Astrocyte (in vitro differentiated cells and primary cell): ENCODE results near the gene SMAD3. TPM values are rescaled to one million over a fixed set of nuclear protein-coding genes. Genes with fewer than 3 reads are reported as not detected.

Source experiments
- DNase-seq: peaks from one replicate; pipeline ENCODE4 v3.0.0-alpha.2; 2010; ENCODE audit warnings: low read depth
- FAIRE-seq: peaks from 2 replicates; lab custom pipeline; 2011; peaks lifted over from hg19 to GRCh38; lab: Jason Lieb, UNC
- H2AFZ ChIP-seq: 2 replicates; pipeline ENCODE4 v1.6.0; 2012; ENCODE audit warnings: low read depth, low read length, inconsistent platforms
- H3K27ac ChIP-seq: 2 replicates; pipeline ENCODE4 v1.5.1; 2011; ENCODE audit warnings: low read depth, low read length, inconsistent platforms
- H3K27me3 ChIP-seq: 2 replicates; pipeline ENCODE4 v1.6.0; 2011; ENCODE audit warnings: low read length, inconsistent platforms; ENCODE audit not compliant: insufficient read depth
- H3K36me3 ChIP-seq: 2 replicates; pipeline ENCODE4 v1.5.1; 2011; ENCODE audit warnings: low read length, inconsistent platforms; ENCODE audit not compliant: insufficient read depth
- H3K4me1 ChIP-seq: 2 replicates; pipeline ENCODE4 v1.5.1; 2011; ENCODE audit warnings: low read length, inconsistent platforms; ENCODE audit not compliant: insufficient read depth
- H3K4me2 ChIP-seq: 2 replicates; pipeline ENCODE4 v1.6.0; 2012; ENCODE audit warnings: low read length, inconsistent platforms
- H3K4me3 ChIP-seq: 2 replicates; pipeline ENCODE4 v1.5.1; 2011; ENCODE audit warnings: low read depth, mild to moderate bottlenecking, low read length, inconsistent platforms; ENCODE audit not compliant: insufficient read depth
- H3K79me2 ChIP-seq: 2 replicates; pipeline ENCODE4 v1.6.0; 2012; ENCODE audit warnings: mild to moderate bottlenecking, low read length, inconsistent platforms; ENCODE audit not compliant: insufficient read depth
- H3K9ac ChIP-seq: 2 replicates; pipeline ENCODE4 v1.6.0; 2012; ENCODE audit warnings: mild to moderate bottlenecking, low read length, inconsistent platforms
- H3K9me3 ChIP-seq: 2 replicates; pipeline ENCODE4 v1.5.1; 2012; ENCODE audit warnings: low read depth, mild to moderate bottlenecking, low read length, inconsistent platforms; ENCODE audit not compliant: insufficient read depth
- H4K20me1 ChIP-seq: 2 replicates; pipeline ENCODE4 v1.6.0; 2012; ENCODE audit warnings: low read length, inconsistent platforms; ENCODE audit not compliant: insufficient read depth
- H3K27ac Mint-ChIP-seq: one replicate; pipeline ENCODE4 v1.8.0; 2021; ENCODE audit warnings: mild to moderate bottlenecking, mixed read lengths; ENCODE audit not compliant: unreplicated experiment
- H3K27me3 Mint-ChIP-seq: one replicate; pipeline ENCODE4 v1.8.0; 2021; ENCODE audit warnings: low read depth, mixed read lengths; ENCODE audit not compliant: unreplicated experiment
- H3K36me3 Mint-ChIP-seq: one replicate; pipeline ENCODE4 v1.8.0; 2021; ENCODE audit warnings: low read depth, mixed read lengths; ENCODE audit not compliant: unreplicated experiment
- H3K4me1 Mint-ChIP-seq: one replicate; pipeline ENCODE4 v1.8.0; 2021; ENCODE audit warnings: low read depth, mixed read lengths; ENCODE audit not compliant: unreplicated experiment
- H3K4me3 Mint-ChIP-seq: one replicate; pipeline ENCODE4 v1.8.0; 2021; ENCODE audit warnings: mild to moderate bottlenecking, moderate library complexity, mixed read lengths; ENCODE audit not compliant: unreplicated experiment
- H3K9me3 Mint-ChIP-seq: one replicate; pipeline ENCODE4 v1.8.0; 2021; ENCODE audit warnings: mild to moderate bottlenecking, mixed read lengths; ENCODE audit not compliant: unreplicated experiment
- EZH2 ChIP-seq: IDR thresholded peaks from 2 replicates; pipeline ENCODE4 v1.6.1; 2012; ENCODE audit warnings: mild to moderate bottlenecking, low read length, inconsistent platforms; ENCODE audit not compliant: insufficient read depth
- total RNA-seq: library from RNA; stranded (reverse); gene quantifications from 2 replicates; pipeline ENCODE4 v1.2.1, GENCODE V29; 2021
- TF ChIP-seq, protein P1 (sequence below): IDR thresholded peaks from 2 replicates; pipeline ENCODE4 v1.5.1; 2011; ENCODE audit warnings: low read depth, mild to moderate bottlenecking, inconsistent platforms, low read length, moderate library complexity; ENCODE audit not compliant: insufficient read depth

Gene SMAD3
- total RNA-seq, 1 donor from 2014 or later: 78.0 TPM

DNA sequence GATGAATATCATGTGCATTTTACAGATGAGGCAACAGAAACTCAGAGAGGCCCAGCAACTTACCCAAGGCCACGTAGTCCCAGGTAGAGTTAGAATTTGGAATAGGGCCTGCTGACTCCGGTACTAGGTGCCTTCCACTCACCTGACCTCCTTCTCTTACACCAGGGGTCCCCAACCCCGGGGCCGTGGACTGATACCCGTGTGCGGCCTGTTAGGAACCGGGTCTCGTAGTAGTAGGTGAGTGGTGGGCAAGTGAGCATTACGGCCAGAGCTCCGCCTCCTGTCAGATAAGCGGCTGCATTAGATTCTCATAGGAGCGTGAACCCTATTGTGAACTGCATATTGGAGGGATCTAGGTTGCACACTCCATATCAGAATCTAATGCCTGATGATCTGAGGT is 64.8 kb downstream of the SMAD3 start:
- no peak overlapping the region for H3K4me3 ChIP-seq
- Mint-ChIP-seq H3K4me3 (no peak overlapping the region), H3K9me3 (no peaks in the 10 kb centered on the region), H3K36me3 (peaks cover 12% of the 10 kb centered on the region), H3K27me3 (no peaks in the 10 kb centered on the region), H3K27ac (no peak overlapping the region), H3K4me1 (peaks cover 81% of the 10 kb centered on the region)
- H3K27me3 ChIP-seq: no peaks in the 10 kb centered on the region
- no peak for TF ChIP-seq EZH2
- TF ChIP-seq, protein P1, sequence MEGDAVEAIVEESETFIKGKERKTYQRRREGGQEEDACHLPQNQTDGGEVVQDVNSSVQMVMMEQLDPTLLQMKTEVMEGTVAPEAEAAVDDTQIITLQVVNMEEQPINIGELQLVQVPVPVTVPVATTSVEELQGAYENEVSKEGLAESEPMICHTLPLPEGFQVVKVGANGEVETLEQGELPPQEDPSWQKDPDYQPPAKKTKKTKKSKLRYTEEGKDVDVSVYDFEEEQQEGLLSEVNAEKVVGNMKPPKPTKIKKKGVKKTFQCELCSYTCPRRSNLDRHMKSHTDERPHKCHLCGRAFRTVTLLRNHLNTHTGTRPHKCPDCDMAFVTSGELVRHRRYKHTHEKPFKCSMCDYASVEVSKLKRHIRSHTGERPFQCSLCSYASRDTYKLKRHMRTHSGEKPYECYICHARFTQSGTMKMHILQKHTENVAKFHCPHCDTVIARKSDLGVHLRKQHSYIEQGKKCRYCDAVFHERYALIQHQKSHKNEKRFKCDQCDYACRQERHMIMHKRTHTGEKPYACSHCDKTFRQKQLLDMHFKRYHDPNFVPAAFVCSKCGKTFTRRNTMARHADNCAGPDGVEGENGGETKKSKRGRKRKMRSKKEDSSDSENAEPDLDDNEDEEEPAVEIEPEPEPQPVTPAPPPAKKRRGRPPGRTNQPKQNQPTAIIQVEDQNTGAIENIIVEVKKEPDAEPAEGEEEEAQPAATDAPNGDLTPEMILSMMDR: no peak
- FAIRE-seq: no peak
- no peak overlapping the region for H3K27ac ChIP-seq
- no peaks in the 10 kb centered on the region for H3K36me3 ChIP-seq
- H3K9ac ChIP-seq: no peak overlapping the region
- peaks cover 87% of the 10 kb centered on the region for H3K79me2 ChIP-seq
- DNase-seq: no peak
- peaks cover 25% of the 10 kb centered on the region for H4K20me1 ChIP-seq
- peaks cover 59% of the 10 kb centered on the region for H3K4me1 ChIP-seq
- H3K4me2 ChIP-seq: no peak overlapping the region
- H2AFZ ChIP-seq: no peak overlapping the region
- H3K9me3 ChIP-seq: no peaks in the 10 kb centered on the region

DNA sequence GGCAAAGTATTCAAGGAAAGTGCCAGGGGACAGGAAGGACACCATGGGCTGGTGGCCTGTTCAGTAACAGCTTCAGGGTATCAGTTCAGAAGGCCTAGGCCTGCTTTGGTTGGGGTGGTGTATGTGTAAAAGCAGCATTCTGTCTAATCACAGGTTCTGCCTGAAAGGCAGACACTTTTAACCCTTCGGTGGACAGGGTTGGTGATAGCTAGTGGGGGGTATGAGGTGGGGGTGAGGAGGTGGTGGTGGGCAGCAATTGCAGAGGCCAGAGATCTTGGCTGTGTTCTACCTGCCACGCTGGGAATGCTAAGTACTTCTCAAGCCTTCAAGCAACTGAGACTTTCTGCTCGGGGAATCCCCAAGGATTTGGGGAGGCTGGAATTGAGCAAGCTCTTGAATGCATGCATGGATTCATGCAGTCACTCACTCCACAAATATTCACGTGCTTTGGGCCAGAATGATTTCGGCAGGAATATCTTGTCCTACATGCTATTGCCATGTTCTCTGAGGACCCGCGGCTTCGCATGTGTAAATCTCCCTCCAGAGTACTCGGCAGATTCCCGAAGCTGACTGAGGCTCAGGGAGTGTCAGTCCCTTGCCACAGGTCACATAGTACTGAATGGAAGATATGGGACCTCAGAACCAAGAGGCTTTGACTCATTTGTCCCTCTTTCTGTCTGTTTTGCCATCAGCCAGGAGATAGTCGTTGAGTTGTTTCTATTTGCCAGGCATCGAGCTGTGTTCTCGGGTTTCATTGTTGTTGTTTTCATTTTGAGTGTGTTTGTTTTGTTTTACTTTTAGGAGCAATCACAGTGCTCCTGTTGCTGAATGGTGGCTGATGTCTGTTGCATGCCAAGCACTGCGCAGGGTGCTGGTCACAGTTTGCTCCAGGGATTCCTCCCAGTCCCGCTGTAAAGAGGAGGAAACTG is 65.5 kb downstream of the SMAD3 start:
- Mint-ChIP-seq H3K4me3 (no peak overlapping the region), H3K27ac (no peak overlapping the region), H3K27me3 (no peaks in the 10 kb centered on the region), H3K4me1 (peaks cover 80% of the 10 kb centered on the region), H3K9me3 (no peaks in the 10 kb centered on the region), H3K36me3 (peaks cover 14% of the 10 kb centered on the region)
- FAIRE-seq (no peak), DNase-seq (no peak)
- no peak overlapping the region for H3K4me3 ChIP-seq
- no peaks in the 10 kb centered on the region for H3K36me3 ChIP-seq
- H4K20me1 ChIP-seq: peaks cover 25% of the 10 kb centered on the region
- TF ChIP-seq EZH2: no peak
- TF ChIP-seq, protein P1: no peak
- peaks cover 90% of the 10 kb centered on the region for H3K79me2 ChIP-seq
- peaks cover 59% of the 10 kb centered on the region for H3K4me1 ChIP-seq
- no peaks in the 10 kb centered on the region for H3K27me3 ChIP-seq
- no peaks in the 10 kb centered on the region for H3K9me3 ChIP-seq
- peak overlapping the region; percentile 1 for H3K4me2 ChIP-seq
- peak overlapping the region; percentile 25 for H3K9ac ChIP-seq
- no peak overlapping the region for H2AFZ ChIP-seq
- H3K27ac ChIP-seq: no peak overlapping the region

DNA sequence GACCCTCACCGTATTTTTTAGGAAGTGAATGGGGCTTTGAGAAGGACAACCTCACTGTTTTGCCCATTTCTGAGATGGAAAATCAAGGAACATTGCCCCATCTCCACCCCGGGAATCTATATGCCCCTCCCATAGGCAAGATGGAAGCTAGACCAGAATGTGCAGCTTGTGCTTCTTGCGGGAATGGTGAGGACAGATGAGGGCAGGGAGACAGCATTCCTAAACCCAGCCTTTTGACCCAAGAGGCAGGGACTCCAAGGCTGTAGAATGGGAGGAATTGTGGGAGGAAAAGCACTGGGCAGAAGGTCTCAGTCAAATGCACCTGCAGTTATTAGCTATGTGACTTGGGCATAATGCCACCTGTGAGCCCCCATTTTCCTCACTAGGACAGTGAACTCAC is 66.9 kb downstream of the SMAD3 start:
- Histone ChIP-seq H3K79me2 (peaks cover 90% of the 10 kb centered on the region), H3K27ac (no peak overlapping the region)

More for the DNA sequence above, 66.9 kb downstream of the SMAD3 start:
- Mint-ChIP-seq H3K4me1 (peaks cover 79% of the 10 kb centered on the region), H3K9me3 (no peaks in the 10 kb centered on the region), H3K27ac (no peak overlapping the region), H3K36me3 (peaks cover 12% of the 10 kb centered on the region), H3K4me3 (no peak overlapping the region), H3K27me3 (no peaks in the 10 kb centered on the region)
- Histone ChIP-seq H3K9me3 (no peaks in the 10 kb centered on the region), H2AFZ (no peak overlapping the region), H3K4me1 (peaks cover 52% of the 10 kb centered on the region), H3K27me3 (no peaks in the 10 kb centered on the region), H3K36me3 (no peaks in the 10 kb centered on the region), H3K4me2 (no peak overlapping the region), H3K4me3 (no peak overlapping the region), H4K20me1 (peaks cover 25% of the 10 kb centered on the region), H3K9ac (no peak overlapping the region)
- TF ChIP-seq, protein P1: no peak
- no peak for TF ChIP-seq EZH2
- DNase-seq (no peak), FAIRE-seq (no peak)
